NCI-H2029 treated with DMSO at 0.1 percent for 48 hours (cell line): ENCODE measurements around the gene VPS39.

Source experiments
- DNase-seq: peaks from one replicate; lab custom pipeline; 2025; lab: John Stamatoyannopoulos, UW

Gene VPS39

DNA sequence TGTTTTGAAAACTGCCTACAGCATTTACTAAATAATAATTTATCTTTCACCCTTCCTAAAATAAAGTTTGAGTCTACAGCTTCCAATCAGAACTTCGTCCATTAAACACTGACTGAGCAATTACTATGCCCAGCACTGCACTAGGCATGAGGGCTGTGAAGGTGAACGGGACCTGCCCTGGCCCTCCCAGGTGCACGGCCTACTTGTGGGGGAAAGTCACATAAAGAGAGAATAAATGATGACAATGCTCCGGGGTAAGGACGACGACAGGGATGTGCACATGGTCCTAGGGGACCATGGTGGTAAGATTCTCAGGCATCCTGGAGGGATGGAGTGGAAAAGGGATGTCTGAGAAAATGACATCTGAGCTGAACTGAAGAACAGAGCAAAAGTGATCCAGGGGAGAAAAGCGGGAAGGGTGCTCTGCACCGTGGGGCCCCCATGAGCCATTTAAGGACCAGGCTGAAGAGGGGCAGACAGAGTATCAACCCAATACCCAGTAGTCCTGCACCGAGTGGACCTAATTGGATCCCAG, 63.2 kb downstream of the VPS39 start:
- no peak for DNase-seq

DNA sequence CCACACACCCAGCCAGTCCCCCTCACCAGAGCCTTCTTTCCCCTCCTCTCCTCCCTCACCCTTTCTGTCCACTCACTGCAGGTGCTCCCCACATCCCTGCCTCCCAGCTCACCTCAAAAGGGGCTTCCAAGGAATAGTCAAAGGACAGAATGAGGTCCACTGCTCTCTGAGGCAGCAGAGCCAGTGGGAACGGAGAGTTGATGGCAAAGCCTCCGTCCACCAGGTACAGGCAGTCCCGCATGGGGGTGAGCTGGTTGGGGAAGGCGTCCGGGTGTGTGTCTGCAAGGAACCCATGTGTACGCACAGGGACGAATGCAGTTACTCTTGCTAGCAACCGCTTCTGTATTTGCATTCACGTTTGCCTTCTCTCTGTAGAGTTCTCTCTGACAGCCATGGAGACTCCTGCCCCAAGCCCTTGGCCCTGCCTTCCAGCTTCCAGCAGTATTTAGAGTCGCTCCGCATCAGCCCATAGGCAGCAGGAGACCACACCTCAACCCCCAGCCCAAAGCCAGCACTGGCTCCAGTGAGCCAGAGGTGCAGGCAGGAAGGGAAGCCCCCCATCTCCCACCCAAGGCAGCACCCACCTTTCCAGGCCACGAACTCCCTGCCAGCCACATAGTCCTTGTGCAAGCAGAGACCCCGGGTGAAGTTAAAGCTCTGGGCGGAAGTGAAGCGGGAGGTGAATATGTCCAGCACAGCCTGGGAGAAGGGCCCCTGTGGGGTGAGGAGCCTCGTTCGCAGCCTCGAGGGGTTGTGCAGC, 64.1 kb downstream of the VPS39 start:
- DNase-seq: no peak

DNA sequence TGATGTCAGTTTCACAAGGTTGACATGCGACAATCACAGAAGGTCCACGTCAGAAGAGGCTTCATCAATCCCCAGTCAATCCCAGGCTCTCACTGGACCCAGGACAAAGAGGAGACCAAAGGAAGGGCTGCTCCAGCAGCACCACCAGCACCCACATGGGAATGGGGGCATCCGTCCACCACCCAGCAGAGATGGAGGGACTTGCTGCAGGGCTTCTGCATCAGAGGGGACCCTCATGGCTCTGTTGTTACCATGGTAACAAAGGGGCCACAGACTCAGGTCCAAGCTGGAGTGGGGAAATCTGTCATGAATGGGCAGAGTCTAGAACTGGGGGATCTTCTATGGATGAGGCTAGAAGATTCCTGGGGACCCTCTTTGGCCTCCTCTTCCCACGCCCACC, 64.7 kb downstream of the VPS39 start:
- no peak for DNase-seq

DNA sequence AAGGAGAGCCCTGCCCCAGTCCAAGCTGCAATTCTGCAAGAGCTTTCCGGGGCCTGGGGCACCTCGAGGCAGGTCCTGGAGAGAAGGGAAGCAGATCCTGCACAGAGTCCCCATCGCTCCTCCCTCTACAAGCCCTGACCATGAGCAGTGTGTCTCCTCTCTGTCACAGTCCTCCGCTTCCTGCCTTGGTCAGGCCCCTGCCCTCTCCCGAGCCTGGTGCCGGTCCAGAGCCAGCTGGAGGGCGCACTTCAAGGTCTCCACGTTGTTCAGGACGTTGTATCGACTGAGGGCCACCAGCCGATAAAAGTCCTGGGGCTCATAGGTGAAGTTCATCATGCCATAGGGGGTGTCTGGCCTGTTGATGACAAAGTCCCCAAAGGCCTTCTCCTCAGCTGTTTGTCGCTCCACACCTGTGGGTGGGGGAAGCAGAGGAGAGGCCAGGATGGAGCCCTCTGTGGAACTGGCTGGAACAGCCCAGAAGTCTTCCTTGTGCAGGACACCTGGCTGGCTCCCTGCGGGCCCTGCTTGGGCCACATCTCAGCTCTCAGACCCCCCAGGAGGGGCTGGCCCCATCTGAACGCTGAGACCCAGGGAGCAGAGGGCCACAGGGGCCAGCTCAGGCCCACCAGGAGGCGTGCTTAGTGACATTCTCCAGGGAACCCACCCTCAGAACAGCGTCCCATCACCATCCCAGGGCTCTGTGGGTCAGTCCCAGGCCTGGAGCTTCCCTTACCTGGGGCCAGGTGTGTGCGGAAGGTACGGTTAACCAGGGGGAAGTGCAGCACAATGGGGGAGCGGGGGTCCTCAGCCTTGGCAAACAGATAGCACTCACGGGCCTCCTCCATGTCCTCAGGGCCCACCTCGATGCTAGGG, 66.1 kb downstream of the VPS39 start:
- DNase-seq: no peak

DNA sequence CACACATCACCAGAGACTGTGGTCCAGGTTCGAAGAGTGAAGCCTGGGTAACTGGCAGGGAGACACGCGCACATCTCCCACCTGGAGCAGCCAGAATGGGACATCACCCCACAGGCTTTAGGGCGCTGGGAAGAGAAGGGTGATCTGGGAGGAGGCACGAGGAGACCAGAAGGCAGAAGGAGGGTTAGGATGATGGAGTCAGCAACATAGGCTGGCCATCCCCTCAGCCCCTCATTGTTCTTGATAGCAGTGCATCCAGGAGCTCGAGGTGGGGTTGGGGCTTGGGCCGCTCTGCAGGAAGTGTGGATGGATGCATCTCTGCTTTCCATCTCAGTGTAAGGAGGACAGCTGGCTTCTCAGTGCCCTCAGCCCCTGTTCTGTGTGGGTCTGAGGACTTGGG, 66.9 kb downstream of the VPS39 start:
- DNase-seq: no peak

DNA sequence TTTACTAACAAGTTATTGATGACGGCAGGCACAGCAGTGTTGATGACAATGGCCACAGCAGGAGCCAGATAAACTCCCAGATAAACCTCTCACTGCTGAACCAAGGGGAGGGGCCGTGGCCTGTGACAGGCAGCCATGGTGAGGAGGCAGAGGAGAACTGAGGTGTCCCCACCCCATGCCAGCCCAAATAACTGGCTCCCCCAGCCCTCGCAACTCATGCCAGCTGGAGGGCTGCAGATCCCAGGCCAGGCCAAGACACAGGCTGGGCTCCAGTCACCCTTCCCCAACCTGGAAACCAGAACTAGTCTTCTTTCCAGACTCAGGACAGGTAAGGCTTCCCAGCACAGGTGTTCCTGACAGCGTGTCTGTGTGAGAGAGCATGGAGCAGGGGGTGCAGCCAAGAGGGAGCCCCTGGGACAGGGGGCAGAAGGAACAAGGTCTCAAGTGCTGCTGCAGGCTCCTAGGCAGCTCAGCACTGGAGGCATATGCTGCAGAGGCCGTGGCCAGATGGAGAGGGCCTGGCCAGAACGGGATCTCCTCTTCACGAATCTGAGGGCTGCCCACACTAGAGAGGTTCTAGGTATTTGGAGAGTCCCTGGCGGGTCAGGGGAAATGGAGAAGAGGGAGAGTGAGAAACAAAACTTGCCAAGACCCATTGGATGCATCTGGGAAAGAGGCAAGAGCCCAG, 67.6 kb downstream of the VPS39 start:
- no peak for DNase-seq

DNA sequence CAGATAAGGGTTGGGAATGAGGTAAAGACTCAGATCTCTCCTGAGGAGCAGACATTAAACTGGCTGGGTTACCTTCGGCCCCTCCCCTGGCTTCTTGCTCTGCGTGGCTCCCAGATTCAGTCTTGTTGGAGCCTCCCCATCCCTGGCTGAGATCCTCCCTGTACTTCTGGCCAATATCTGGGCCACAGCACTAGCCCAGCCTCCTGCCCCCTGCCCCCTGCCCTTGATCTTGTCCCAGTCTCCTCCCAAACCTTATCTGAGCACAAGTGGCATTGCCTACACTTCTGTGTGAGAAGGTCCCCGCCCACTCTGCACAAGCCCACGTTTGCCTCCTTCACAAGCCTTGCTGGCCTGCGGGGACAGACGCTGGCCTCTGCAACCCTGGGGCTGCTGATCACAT, 68.5 kb downstream of the VPS39 start:
- no peak for DNase-seq

DNA sequence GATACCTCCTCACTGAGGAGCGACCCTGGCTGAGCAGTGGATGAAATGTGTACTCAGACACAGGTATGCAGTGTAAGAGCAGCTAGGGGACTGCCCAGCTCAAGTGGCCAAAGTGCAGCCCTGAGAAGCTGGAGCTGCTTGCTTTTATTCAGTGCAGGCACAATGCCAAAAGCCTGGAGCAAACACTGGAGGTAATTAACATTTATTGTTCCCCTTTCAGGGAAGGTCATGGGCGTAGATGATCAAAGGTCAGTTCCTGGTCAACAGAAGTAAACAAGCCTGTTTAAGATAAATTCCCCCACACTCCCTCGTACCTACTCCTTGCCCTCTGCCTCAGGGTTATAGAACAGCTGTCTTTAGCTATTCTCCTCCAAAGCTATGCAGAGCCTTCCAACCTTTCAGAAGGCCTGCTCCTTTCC, 69.1 kb downstream of the VPS39 start:
- DNase-seq: no peak

DNA sequence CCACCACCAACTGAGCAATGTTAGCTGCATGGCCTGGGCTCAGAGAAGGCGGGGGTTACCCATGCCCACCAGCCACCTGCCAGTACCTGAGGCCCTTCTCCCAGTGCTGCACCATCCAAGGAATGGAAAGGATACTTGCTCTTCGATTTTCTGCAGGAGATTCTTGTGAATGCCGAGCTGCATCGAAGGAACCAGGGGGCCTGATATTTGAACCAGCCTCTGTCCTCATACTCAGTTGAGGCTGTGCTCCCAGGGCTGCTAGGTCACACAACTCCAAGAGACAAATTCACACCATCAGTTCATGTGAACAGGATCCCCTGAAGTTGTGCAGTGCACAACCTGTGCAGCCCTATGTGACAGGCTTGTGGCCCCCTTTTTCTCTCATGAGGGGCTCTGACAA, 69.7 kb downstream of the VPS39 start:
- no peak for DNase-seq

DNA sequence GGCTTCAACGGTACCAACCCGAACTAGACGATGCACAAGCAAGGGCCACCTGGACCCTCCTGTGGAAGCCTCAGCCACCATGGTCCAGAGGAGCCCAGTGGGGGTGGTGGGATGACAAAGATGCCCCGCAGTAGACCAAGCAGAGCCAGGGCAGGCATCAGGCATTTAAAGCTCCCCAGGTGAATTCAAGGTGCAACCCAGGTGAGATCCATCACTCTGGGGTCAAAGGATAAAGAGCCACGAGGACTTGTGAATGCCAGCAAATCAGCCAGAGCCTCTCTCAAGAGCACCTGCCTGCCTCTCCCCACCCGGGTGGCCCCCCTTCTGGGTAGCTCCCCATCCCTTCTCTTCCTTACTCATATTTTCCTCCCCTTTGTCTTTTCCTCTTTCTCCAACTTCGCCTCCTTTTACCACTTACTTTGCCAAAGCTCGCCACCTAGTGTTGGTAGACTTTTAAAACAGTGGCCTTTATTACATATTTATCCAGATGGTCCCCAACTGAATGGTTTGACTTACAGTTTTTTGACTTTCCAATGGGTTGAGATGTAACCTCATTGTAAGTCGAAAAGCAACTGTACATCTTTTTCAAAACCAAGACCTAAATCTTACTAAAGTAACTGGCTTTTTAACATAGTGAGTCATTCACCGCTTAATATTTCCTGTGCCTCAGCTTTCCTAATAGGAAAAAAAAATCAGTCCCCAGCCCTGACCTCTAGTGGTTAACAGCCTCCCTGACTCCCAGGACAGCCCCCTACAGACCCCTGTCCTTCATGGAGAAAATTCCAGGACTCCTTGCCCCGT, 70.4 kb downstream of the VPS39 start:
- DNase-seq: no peak

DNA sequence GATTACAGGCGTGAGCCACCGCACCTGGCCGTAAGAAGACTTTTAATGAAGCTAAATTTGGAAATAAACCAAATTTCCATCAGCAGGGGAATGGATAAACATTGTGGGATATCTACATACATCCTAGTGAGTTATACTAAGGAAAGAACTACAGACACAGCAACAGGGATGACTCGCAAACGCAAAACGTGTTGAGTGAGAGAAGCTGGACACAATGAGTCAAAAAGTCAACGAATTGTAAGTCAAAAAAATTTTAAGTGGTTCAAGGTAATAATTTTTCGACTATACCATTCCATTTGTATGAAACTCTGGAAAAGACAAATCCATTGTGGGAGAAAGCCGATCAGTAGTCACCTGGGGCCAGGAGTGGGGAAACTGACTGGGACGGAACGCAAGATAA, 71.6 kb downstream of the VPS39 start:
- DNase-seq: no peak

DNA sequence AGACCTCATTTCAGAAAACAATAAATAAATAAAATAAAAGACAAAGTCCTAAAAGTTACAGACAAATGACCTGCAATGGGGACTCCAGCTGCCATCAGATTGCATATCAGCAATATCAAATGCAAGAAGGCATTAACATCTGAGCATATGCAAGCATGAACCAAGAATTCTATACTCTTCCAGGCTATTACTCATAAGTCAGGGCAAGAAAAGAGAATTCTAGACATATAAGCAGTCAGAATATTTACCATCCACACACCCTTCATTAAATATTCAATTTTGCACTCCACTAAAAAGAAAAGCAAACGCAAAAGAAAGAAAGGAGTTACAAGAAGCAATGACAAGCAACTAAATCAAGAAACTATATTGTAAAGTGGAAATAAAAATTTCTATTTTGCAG, 72.8 kb downstream of the VPS39 start:
- no peak for DNase-seq

DNA sequence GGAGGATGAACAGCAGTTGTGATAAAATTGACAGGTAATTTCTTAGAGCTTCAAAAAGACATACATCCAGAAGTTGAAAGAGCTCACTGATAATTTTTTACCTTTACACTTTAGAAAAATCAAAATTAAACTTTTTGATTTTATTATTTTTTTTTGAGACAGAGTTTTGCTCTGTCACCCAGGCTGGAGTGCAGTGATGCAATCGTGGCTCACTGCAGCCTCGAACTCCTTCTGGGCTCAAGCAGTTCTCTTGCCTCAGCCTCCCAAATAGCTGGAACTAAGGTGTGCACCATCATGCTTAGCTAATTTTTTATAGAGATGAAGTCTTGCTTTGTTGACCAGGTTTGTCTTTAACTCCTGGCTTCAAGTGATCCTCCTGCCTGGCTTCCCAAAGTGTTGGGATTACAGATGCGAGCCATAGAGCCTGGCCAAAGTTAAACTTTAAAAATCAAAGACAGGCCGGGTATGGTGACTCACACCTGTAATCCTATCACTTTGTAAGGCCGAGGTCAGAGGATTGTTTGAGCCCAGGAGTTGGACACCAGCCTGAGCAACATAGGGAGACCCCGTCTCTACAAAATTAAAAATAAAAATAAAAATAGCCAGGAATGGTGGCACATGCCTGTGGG, 73.4 kb downstream of the VPS39 start:
- DNase-seq: no peak

DNA sequence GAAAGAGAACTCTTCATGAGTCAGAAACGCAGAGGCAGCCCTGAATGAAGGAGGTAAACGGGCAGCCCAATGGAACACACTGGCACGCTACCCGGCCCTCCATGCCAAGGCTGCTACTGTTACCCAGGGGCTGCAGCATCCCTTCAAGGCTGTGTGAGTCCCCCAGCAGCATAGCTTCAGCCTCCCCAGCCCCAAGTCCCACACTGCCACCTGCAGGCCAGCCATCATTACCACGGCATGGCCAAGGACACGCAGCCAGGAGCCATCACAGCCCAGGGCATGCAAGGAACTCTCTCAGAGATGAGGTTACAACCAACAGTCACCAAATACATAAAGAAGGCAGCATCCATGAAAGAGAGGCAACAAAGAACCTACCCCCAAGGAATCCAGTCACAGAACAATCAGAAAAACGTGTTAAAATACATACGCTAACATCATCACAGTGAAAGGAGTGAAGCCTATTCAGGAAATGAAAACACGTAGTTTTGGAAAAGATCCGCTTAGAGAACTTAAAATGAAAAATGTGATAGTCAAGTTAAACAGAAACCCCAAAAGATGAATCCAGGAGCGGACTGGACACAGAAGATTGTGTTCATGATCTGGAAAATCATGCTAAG, 74.1 kb downstream of the VPS39 start:
- DNase-seq: no peak

DNA sequence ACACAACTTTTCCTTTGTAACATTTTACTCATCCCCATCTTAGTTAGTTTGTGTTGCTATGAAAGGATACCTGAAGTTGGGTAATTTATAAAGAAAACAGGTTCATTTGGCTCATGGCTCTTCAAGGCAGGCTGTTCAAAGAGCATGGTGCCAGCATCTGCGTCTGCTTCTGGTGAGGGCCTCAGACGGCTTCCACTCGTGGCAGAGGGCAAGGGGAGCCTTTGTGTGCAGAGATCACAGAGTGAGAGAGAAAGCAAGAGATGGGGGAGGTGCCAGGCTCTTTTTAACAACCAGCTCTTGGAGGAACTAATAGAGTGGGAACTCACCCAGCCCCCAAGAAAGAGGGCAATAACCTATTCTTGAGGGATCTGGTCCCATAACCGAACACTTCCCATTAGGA, 74.7 kb downstream of the VPS39 start:
- DNase-seq: no peak

DNA sequence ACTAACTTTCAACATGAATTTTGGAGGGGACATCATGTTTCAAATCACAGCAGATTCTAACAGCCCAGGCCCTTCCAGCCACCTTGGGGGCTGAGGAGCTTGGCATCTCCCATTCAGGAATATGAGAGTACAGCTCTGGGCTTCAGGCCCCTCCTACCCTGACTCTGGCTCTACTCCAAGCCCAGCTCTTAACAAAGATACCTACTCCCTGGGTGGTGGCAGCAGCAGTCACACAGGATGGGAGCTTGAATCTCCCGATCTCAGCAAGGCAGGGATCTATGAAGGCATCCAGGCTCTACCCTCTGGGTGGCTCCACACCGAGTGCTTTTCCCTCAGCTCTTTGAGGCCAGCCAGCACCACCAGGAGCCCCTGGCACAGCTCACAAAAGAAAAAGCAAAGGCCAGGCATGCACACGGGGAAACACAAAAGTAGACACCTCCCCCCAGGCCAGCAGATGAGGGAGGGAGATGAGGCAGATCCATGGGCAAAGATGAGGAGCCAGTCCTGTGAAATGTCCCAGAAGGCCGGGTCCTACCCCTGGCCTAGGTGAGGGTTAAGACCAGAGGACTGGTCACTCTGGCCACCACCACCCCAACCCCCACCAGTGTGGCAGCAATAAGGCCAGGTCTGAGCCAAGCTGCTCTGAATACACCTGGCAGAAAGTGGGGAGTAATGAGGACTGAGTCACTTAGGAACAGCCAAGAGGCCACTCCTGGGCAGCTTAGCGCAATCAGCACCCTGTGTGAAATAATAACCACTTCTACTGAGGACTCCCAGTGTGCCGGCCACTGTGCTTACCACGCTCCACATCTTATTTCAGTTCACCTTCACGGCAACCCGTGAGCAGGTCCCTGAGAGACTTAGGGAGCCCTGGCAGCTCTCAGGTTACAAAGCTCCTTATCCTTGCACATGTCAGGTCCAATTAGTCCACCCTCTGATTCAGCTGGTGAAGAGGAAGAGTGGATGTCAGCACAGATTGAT, 76.0 kb downstream of the VPS39 start:
- no peak for DNase-seq

DNA sequence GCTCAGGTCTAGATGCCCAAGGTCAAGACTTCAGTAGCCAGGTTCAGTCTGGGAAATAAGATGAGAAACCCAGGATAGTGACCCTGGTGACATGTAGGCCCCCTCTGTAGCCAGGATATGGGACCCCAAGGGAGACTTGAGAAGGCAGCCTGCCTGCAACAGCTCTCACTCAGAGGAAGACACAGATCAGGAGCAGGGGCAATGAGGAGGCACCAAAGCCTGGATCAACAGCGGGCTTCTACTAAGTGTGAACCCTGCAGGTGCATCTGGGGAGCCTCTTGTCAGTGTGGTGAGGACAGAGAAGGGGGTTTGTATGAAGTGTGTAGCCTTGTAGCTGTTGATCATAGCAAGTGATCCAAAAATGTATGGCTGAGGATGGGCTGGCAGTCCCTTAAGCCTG, 77.1 kb downstream of the VPS39 start:
- DNase-seq: no peak

DNA sequence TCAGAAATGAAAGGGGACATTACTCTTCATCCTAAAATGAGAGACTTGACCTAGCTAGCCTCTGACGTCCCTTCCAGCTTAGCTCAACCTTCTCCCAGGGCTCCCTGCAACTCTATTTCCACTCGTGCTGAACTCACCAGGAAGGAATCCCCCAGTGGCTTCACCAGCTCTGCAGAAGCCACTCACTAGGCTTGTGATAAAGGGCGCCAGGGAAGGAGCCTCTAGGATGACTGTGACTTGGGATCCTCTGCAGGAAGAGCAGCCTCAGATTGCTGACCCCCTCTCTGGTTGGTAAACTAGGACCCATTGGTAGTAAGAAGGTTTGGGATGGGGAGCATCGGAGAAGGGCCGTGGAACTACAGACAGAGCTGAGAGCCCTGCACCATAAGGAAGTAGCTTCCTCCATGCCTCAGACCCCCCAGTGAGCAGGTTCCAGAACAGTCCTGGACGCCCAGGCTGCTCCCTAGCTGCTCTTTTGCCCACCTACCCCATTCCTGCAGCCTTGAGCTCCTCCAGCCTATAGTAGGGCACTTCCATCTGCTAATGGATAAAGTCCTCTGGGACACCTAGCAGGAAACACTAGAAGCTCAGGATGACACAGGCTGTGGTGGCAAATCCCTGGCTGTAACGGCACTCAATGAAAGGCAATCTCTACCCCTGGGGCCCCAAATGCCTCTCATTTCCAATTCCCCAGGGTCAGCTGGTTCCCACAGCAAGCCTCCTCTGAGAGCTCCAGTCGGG, 77.7 kb downstream of the VPS39 start:
- no peak for DNase-seq

DNA sequence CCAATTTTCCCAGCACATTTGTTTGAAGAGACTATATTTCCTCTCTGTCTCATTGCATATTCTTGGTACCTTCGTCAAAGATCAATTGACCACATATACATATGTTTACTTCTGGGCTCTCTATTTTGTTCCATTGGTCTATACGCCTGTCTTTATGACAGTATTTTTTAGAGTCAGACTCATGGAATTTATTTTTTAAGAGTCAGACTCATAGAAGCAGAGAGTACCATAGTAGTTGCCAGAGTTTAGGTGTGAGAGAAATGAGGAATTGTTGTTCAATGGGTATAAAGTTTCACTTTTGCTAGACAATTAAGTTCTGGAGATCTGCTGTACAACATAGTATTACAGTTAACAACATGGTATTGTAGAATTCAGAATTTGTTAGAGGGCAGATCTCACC, 78.7 kb downstream of the VPS39 start:
- no peak for DNase-seq
